ENCODE measurements around the gene PODN.
A peak's percentile ranks its signal among the peaks of the same experiment; 100 is the strongest.

PODN gene

GRCh38 chr1:53115403-53116306, 53.6 kb downstream of the PODN start:
- DNase-seq (ENCODE audit: low spot score), result peak; percentile 83

- DNase-seq (ENCODE audit: low spot score), result no peak
These were observed 54.3 kb downstream of the PODN start for GRCh38 chr1:53116307-53116810.

GRCh38 chr1:53116933-53117600, 55.1 kb downstream of the PODN start:
- no peak for DNase-seq (ENCODE audit: low spot score)

- no peak for DNase-seq (ENCODE audit: low spot score)
These were observed 55.8 kb downstream of the PODN start for GRCh38 chr1:53117836-53118235.

GRCh38 chr1:53120659-53121058, 58.6 kb downstream of the PODN start:
- peak; percentile 54 for DNase-seq (ENCODE audit: low spot score)

- peak; percentile 86 for DNase-seq (ENCODE audit: low spot score)
These were observed 59.5 kb downstream of the PODN start for GRCh38 chr1:53121319-53122172.

GRCh38 chr1:53122201-53122885, 60.3 kb downstream of the PODN start:
- DNase-seq (ENCODE audit: low spot score), result peak; percentile 56

- no peak for DNase-seq (ENCODE audit: low spot score)
These were observed 61.0 kb downstream of the PODN start for GRCh38 chr1:53122961-53123413.

- no peak for DNase-seq (ENCODE audit: low spot score)
These were observed 61.6 kb downstream of the PODN start for GRCh38 chr1:53123453-53124140.

- DNase-seq (ENCODE audit: low spot score), result no peak
These were observed 63.1 kb downstream of the PODN start for GRCh38 chr1:53125122-53125521.

- no peak for DNase-seq (ENCODE audit: low spot score)
These were observed 63.8 kb downstream of the PODN start for GRCh38 chr1:53125623-53126360.

GRCh38 chr1:53126495-53126894, 64.5 kb downstream of the PODN start:
- no peak for DNase-seq (ENCODE audit: low spot score)

GRCh38 chr1:53127546-53127945, 65.5 kb downstream of the PODN start:
- DNase-seq (ENCODE audit: low spot score), result no peak

- DNase-seq (ENCODE audit: low spot score), result no peak
These were observed 66.4 kb downstream of the PODN start for GRCh38 chr1:53128401-53128800.

GRCh38 chr1:53129891-53130597, 68.0 kb downstream of the PODN start:
- no peak for DNase-seq (ENCODE audit: low spot score)

- no peak for DNase-seq (ENCODE audit: low spot score)
These were observed 68.5 kb downstream of the PODN start for GRCh38 chr1:53130598-53130877.

- no peak for DNase-seq (ENCODE audit: low spot score)
These were observed 69.0 kb downstream of the PODN start for GRCh38 chr1:53130878-53131589.

GRCh38 chr1:53131590-53131938, 69.6 kb downstream of the PODN start:
- DNase-seq (ENCODE audit: low spot score), result no peak

GRCh38 chr1:53132176-53132575, 70.2 kb downstream of the PODN start:
- DNase-seq (ENCODE audit: low spot score), result no peak

All from D341Med (cell line).